HCT116 (cell line): Measurements from ENCODE around the gene ANKRD10. TPM values are rescaled to one million over a fixed set of nuclear protein-coding genes. Genes with fewer than 3 reads are reported as not detected.

Experiments used
- ATAC-seq: fragments of 200-7000 bp; cut with Tn5 transposase; 2 replicates; pipeline ENCODE4 v1.9.1; 2020; ENCODE audit warnings: mild to moderate bottlenecking, moderate library complexity
- BruUV-seq: library from RNA; stranded (reverse); fragments of 400-500 nt; replicated peaks from 2 replicates; lab custom pipeline; 2021; lab: Mats Ljungman, UMichigan
- CTCF ChIA-PET: fragments of 300-600 bp; sonication (Branson Sonifier 250); formaldehyde crosslinking; loops from one replicate; lab custom pipeline; 2021; ENCODE audit warnings: antibody characterized with exemption; lab: Charles Lee
- POLR2A ChIA-PET: fragments of 300-600, 350-600 bp; sonication (Branson Sonifier 250); formaldehyde crosslinking; loops from one replicate; lab custom pipeline; 2021; ENCODE audit warnings: antibody characterized with exemption; lab: Charles Lee
- RAD21 ChIA-PET, 2 experiments: fragments of 300-600 bp; sonication (Branson Sonifier 250); formaldehyde crosslinking; loops; one replicate each; lab custom pipeline; 2023; ENCODE audit warnings: low total read pairs in 2 of 2; ENCODE audit not compliant: uncharacterized antibody in 2 of 2, unreplicated experiment in 2 of 2, low non-redundant PET in 1 of 2; lab: Charles Lee
- DNase-seq: peaks from one replicate; pipeline ENCODE4 v3.0.0-alpha.2; 2010; ENCODE audit warnings: low read depth, low spot score
- H2AFZ ChIP-seq: fragments of 200-600 bp; shearing (Covaris generic), sonication (generic); 2 replicates; pipeline ENCODE4 v1.6.1; 2017; ENCODE audit warnings: low read depth, mixed run types, mixed read lengths, antibody characterized with exemption, low read length; ENCODE audit not compliant: poor library complexity, severe bottlenecking
- H3K27ac ChIP-seq: 2 replicates; pipeline ENCODE4 v1.5.1; 2012; ENCODE audit warnings: low read depth, low read length
- H3K27me3 ChIP-seq: fragments of 200-600 bp; sonication (generic); 2 replicates; pipeline ENCODE4 v1.6.1; 2016; ENCODE audit warnings: mixed run types, low read length, mixed read lengths; ENCODE audit not compliant: insufficient read depth
- H3K36me3 ChIP-seq, 2 experiments: fragments of 200-500 bp in 1 of 2; fragments of 200-600 bp in 1 of 2; sonication (Bioruptor generic) in 1 of 2; sonication (generic) in 1 of 2; 2 replicates each; pipeline versions ENCODE4 v1.5.1 to v1.6.1; 2014 to 2016; ENCODE audit warnings: low read length in 2 of 2, inconsistent platforms in 1 of 2, mixed read lengths in 1 of 2, mixed run types in 1 of 2; ENCODE audit not compliant: insufficient read depth in 2 of 2, control insufficient read depth in 1 of 2
- H3K4me1 ChIP-seq, 2 experiments: fragments of 200-600 bp in 1 of 2; sonication (generic) in 1 of 2; 2 replicates each; pipeline versions ENCODE4 v1.5.1 to v1.6.1; 2012 to 2017; ENCODE audit warnings: low read length in 2 of 2, inconsistent platforms in 1 of 2, mild to moderate bottlenecking in 1 of 2, mixed read lengths in 1 of 2, mixed run types in 1 of 2, moderate library complexity in 1 of 2; ENCODE audit not compliant: insufficient read depth in 2 of 2, control insufficient read depth in 1 of 2
- H3K4me2 ChIP-seq: fragments of 200-600 bp; sonication (generic); 2 replicates; pipeline ENCODE4 v1.6.1; 2017; ENCODE audit warnings: mixed run types, low read length, mixed read lengths
- H3K4me3 ChIP-seq, 2 experiments: fragments of 200-600 bp in 1 of 2; sonication (generic) in 1 of 2; replicated peaks in 1 of 2; 2 replicates each; pipeline ENCODE4 v1.5.1; 2011 to 2016; ENCODE audit warnings: low read length in 2 of 2, control low read depth in 1 of 2, low read depth in 1 of 2, mild to moderate bottlenecking in 1 of 2, mixed read lengths in 1 of 2, mixed run types in 1 of 2
- H3K79me2 ChIP-seq: fragments of 200-600 bp; sonication (generic); 2 replicates; pipeline ENCODE4 v1.6.1; 2017; ENCODE audit warnings: mild to moderate bottlenecking, mixed run types, low read length, moderate library complexity, mixed read lengths; ENCODE audit not compliant: insufficient read depth
- H3K9ac ChIP-seq: fragments of 200-600 bp; sonication (generic); 2 replicates; pipeline ENCODE4 v1.6.1; 2016; ENCODE audit warnings: low read length, mixed read lengths
- H3K9me2 ChIP-seq: fragments of 200-600 bp; sonication (generic), shearing (Covaris generic); 2 replicates; pipeline ENCODE4 v1.6.1; 2017; ENCODE audit warnings: mixed run types, mild to moderate bottlenecking, moderate library complexity; ENCODE audit not compliant: insufficient read depth
- H3K9me3 ChIP-seq, 2 experiments: fragments of 200-500 bp in 1 of 2; fragments of 200-600 bp in 1 of 2; sonication (Bioruptor generic) in 1 of 2; sonication (generic) in 1 of 2; 2 replicates each; pipeline ENCODE4 v1.6.1; 2014 to 2017; ENCODE audit warnings: low read length in 2 of 2, mixed read lengths in 2 of 2, inconsistent platforms in 1 of 2, low read depth in 1 of 2, mild to moderate bottlenecking in 1 of 2, mixed run types in 1 of 2, moderate library complexity in 1 of 2; ENCODE audit not compliant: control insufficient read depth in 1 of 2, insufficient read depth in 1 of 2
- H4K20me1 ChIP-seq: fragments of 200-600 bp; sonication (generic), shearing (Covaris generic); 2 replicates; pipeline ENCODE4 v1.6.1; 2017; ENCODE audit warnings: mixed run types, mild to moderate bottlenecking, moderate library complexity; ENCODE audit not compliant: insufficient read depth
- ATF3 ChIP-seq: IDR thresholded peaks from 2 replicates; pipeline ENCODE4 v1.6.1; 2012
- CBX3 ChIP-seq: IDR thresholded peaks from 2 replicates; pipeline ENCODE4 v1.6.1; 2012; ENCODE audit warnings: low read depth
- CEBPB ChIP-seq: IDR thresholded peaks from 2 replicates; pipeline ENCODE4 v1.6.1; 2012; ENCODE audit warnings: low read depth
- EGR1 ChIP-seq: IDR thresholded peaks from 2 replicates; pipeline ENCODE4 v1.6.1; 2012; ENCODE audit warnings: low read depth
- FOSL1 ChIP-seq: IDR thresholded peaks from 2 replicates; pipeline ENCODE4 v1.6.1; 2012; ENCODE audit warnings: low read depth
- JUND ChIP-seq: IDR thresholded peaks from 2 replicates; pipeline ENCODE4 v1.6.1; 2012
- POLR2AphosphoS5 ChIP-seq: IDR thresholded peaks from 2 replicates; pipeline ENCODE4 v1.6.1; 2011; ENCODE audit warnings: mild to moderate bottlenecking, low read depth, low read length, moderate library complexity
- SIN3A ChIP-seq: IDR thresholded peaks from 2 replicates; pipeline ENCODE4 v1.6.1; 2012; ENCODE audit warnings: low read depth
- SP1 ChIP-seq: IDR thresholded peaks from 2 replicates; pipeline ENCODE4 v1.6.1; 2012; ENCODE audit warnings: low read depth
- SRF ChIP-seq: IDR thresholded peaks from 2 replicates; pipeline ENCODE4 v1.6.1; 2012; ENCODE audit warnings: low read depth
- ZBTB33 ChIP-seq: IDR thresholded peaks from 2 replicates; pipeline ENCODE4 v1.6.1; 2011; ENCODE audit warnings: mild to moderate bottlenecking, low read length, moderate library complexity; ENCODE audit not compliant: insufficient replicate concordance; ENCODE audit errors: extremely low read depth
- ZFX ChIP-seq: fragments of 450-650 bp; IDR thresholded peaks from 2 replicates; pipeline ENCODE4 v1.6.1; 2017
- ZNF274 ChIP-seq: fragments of 200-500 bp; sonication (Bioruptor generic); IDR thresholded peaks from 2 replicates; pipeline ENCODE4 v1.6.1; 2014; ENCODE audit warnings: mild to moderate bottlenecking, low read depth, low read length, inconsistent platforms
- intact Hi-C: fragments of 100-400 bp; cut with micrococcal nuclease; formaldehyde crosslinking; loops from 2 replicates; pipeline ENCODE4 v1.10.0; 2022
- total RNA-seq: library from RNA; stranded (reverse); gene quantifications from one replicate; pipeline ENCODE4 v1.2.1, GENCODE V29; 2021; ENCODE audit not compliant: unreplicated experiment

ANKRD10 gene
- total RNA-seq, 1 experiment from 2014 or later: 173 TPM

GRCh38 chr13:110936519-110936918 is 21.6 kb upstream of the ANKRD10 start (continued):
- no peak for TF ChIP-seq SIN3A
- no peak for TF ChIP-seq JUND
- no peak for TF ChIP-seq ZFX

GRCh38 chr13:110932588-110932987 is 17.7 kb upstream of the ANKRD10 start:
- peaks cover 3 to 4% of the 10 kb centered on the region in 2 experiments; a peak in 2 of 4 replicates for H3K9me3 ChIP-seq
- ChIA-PET POLR2A (no interaction called here), RAD21 (no interaction called here), CTCF (no interaction called here)
- H4K20me1 ChIP-seq: no peaks in the 10 kb centered on the region
- no peaks in the 10 kb centered on the region for H3K79me2 ChIP-seq
- H2AFZ ChIP-seq: no peak overlapping the region
- H3K4me2 ChIP-seq: no peak overlapping the region
- DNase-seq: no peak
- no peaks in the 10 kb centered on the region for H3K4me1 ChIP-seq
- H3K9ac ChIP-seq: no peak overlapping the region
- no peak overlapping the region for H3K27ac ChIP-seq
- no peak overlapping the region for H3K4me3 ChIP-seq
- no peaks in the 10 kb centered on the region for H3K9me2 ChIP-seq
- no peaks in the 10 kb centered on the region for H3K36me3 ChIP-seq
- BruUV-seq: no TSS peak
- intact Hi-C loops: no loop called here
- ATAC-seq: no peak
- H3K27me3 ChIP-seq: no peaks in the 10 kb centered on the region
- TF ChIP-seq FOSL1: no peak
- no peak for TF ChIP-seq CEBPB
- TF ChIP-seq ZBTB33: no peak
- no peak for TF ChIP-seq ATF3
- no peak for TF ChIP-seq JUND
- TF ChIP-seq ZFX: no peak
- TF ChIP-seq SP1: no peak
- TF ChIP-seq EGR1: no peak
- TF ChIP-seq ZNF274: no peak
- no peak for TF ChIP-seq POLR2AphosphoS5
- TF ChIP-seq SIN3A: no peak
- TF ChIP-seq SRF: no peak
- TF ChIP-seq CBX3: no peak
